Muscle layer of duodenum (tissue), 2 donors: ENCODE data around the gene SAYSD1.

ENCODE experiments used
- H3K27ac ChIP-seq: one replicate; pipeline ENCODE4 v1.7.0; 2013; ENCODE audit warnings: mild to moderate bottlenecking, low read length
- H3K27me3 ChIP-seq: one replicate; pipeline ENCODE4 v1.7.0; 2013; ENCODE audit warnings: low read depth, mild to moderate bottlenecking, control low read depth, low read length
- H3K36me3 ChIP-seq, 2 donors: one replicate each; pipeline ENCODE4 v1.7.0; 2013; ENCODE audit warnings: low read length in 2 of 2, control low read depth in 1 of 2, mild to moderate bottlenecking in 1 of 2; ENCODE audit not compliant: insufficient read depth in 2 of 2, control insufficient read depth in 1 of 2
- H3K4me1 ChIP-seq, 2 donors: one replicate each; pipeline ENCODE4 v1.7.0; 2013; ENCODE audit warnings: low read length in 2 of 2, mild to moderate bottlenecking in 2 of 2, control low read depth in 1 of 2, moderate library complexity in 1 of 2; ENCODE audit not compliant: insufficient read depth in 2 of 2, control insufficient read depth in 1 of 2
- H3K4me3 ChIP-seq, 2 donors: one replicate each; pipeline ENCODE4 v1.7.0; 2013; ENCODE audit warnings: low read length in 2 of 2, low read depth in 1 of 2, mild to moderate bottlenecking in 1 of 2
- H3K9me3 ChIP-seq, 2 donors: one replicate each; pipeline ENCODE4 v1.7.0; 2013; ENCODE audit warnings: low read length in 2 of 2, control low read depth in 1 of 2, mild to moderate bottlenecking in 1 of 2; ENCODE audit not compliant: control insufficient read depth in 1 of 2
- donor health status: healthy.

Gene SAYSD1, protein sequence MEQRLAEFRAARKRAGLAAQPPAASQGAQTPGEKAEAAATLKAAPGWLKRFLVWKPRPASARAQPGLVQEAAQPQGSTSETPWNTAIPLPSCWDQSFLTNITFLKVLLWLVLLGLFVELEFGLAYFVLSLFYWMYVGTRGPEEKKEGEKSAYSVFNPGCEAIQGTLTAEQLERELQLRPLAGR

GRCh38 chr6:39114704-39115599, at the start of gene SAYSD1:
Gene SAYSD1, minus strand, starts transcription at chr6:39115186. Its CDS starts 97 bp downstream, at chr6:39115089.
- H3K27me3 ChIP-seq, result no peaks in the 10 kb centered on the region
- no peaks in the 10 kb centered on the region for H3K9me3 ChIP-seq
- H3K36me3 ChIP-seq, result peaks cover 0 to 4% of the 10 kb centered on the region in 2 donors
- H3K4me3 ChIP-seq, result peak within 1 kb of the TSS; percentile 68 to 74
- peak within 1 kb of the TSS; percentile 93 for H3K27ac ChIP-seq
- peaks cover 7 to 8% of the 10 kb centered on the region in 2 donors for H3K4me1 ChIP-seq

- H3K9me3 ChIP-seq, result no peaks in the 10 kb centered on the region
- no peaks in the 10 kb centered on the region for H3K4me1 ChIP-seq
- no peaks in the 10 kb centered on the region for H3K36me3 ChIP-seq
- no peak overlapping the region for H3K27ac ChIP-seq
- H3K4me3 ChIP-seq, result no peak overlapping the region
- no peaks in the 10 kb centered on the region for H3K27me3 ChIP-seq
Observed at GRCh38 chr6:39157511-39157910, 42.5 kb upstream of the SAYSD1 start.

GRCh38 chr6:39156801-39157200, 41.8 kb upstream of the SAYSD1 start:
- Histone ChIP-seq H3K4me3 (no peak overlapping the region), H3K4me1 (no peaks in the 10 kb centered on the region), H3K9me3 (no peaks in the 10 kb centered on the region), H3K27me3 (no peaks in the 10 kb centered on the region), H3K36me3 (no peaks in the 10 kb centered on the region), H3K27ac (no peak overlapping the region)

- no peak overlapping the region for H3K4me3 ChIP-seq
- H3K27me3 ChIP-seq, result no peaks in the 10 kb centered on the region
Observed at GRCh38 chr6:39154705-39155104, 39.7 kb upstream of the SAYSD1 start.

DNA sequence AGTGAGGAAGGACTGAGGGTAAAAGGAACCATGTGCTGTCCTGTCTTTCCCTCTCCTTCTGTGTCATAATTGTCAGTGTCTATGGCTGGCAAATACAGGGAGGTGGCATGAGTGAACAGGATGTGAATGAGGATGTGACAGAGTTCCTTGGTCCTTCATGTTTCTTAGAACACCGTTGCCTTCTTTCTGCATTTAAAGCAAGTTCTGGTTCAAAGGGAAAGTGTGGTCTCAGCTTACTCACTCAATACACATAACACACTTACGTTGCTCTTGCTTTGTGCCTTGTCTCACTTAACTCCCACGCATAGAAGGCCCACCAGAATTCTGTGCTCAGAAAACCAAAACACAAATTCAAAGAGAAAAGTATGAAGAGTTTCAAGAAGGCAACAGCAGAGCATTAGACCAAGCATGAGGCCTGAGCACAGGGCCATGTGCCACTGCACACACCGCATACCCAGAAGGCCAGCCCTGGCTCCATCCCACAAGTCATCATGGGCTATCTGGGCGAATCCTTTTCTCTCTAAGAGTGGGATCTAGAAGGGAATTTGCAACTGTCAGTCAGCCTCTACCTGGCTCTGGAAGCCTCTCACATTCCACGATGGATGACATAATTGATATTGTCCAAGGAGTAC, 38.9 kb upstream of the SAYSD1 start:
- Histone ChIP-seq H3K27ac (no peak overlapping the region), H3K9me3 (no peaks in the 10 kb centered on the region), H3K27me3 (no peaks in the 10 kb centered on the region), H3K36me3 (no peaks in the 10 kb centered on the region), H3K4me3 (no peak overlapping the region), H3K4me1 (no peaks in the 10 kb centered on the region)

More at GRCh38 chr6:39154705-39155104, 39.7 kb upstream of the SAYSD1 start:
- H3K36me3 ChIP-seq, result no peaks in the 10 kb centered on the region
- no peaks in the 10 kb centered on the region for H3K4me1 ChIP-seq
- no peak overlapping the region for H3K27ac ChIP-seq
- H3K9me3 ChIP-seq, result no peaks in the 10 kb centered on the region

DNA sequence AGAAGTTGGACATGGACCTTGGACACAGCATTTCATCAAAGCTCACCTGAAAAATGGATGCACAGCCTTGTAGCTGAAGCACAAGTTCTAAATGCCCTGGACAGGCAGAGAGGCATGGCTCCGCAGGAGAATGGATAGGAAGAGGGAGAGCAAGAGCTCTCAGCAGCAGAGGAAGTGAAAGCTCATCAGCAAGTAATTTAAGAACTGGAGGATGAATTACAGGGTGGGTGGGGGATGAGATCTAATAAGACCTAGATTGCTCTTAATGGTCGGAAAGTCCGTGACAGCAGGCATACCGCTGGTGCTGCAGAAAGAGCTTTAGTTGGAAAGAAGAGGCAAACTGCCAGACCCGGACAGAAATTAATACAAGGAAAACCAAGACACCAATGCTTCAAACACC, 37.3 kb upstream of the SAYSD1 start:
- H3K9me3 ChIP-seq, result no peaks in the 10 kb centered on the region
- H3K36me3 ChIP-seq, result no peaks in the 10 kb centered on the region
- no peak overlapping the region for H3K4me3 ChIP-seq
- no peak overlapping the region for H3K27ac ChIP-seq
- H3K4me1 ChIP-seq, result no peaks in the 10 kb centered on the region
- no peaks in the 10 kb centered on the region for H3K27me3 ChIP-seq

GRCh38 chr6:39151211-39151610, 36.2 kb upstream of the SAYSD1 start:
- no peaks in the 10 kb centered on the region for H3K36me3 ChIP-seq
- H3K27ac ChIP-seq, result no peak overlapping the region
- H3K4me3 ChIP-seq, result no peak overlapping the region
- H3K4me1 ChIP-seq, result no peaks in the 10 kb centered on the region
- no peaks in the 10 kb centered on the region for H3K9me3 ChIP-seq
- H3K27me3 ChIP-seq, result no peaks in the 10 kb centered on the region

GRCh38 chr6:39144481-39145173, 29.6 kb upstream of the SAYSD1 start:
- Histone ChIP-seq H3K4me3 (no peak overlapping the region), H3K36me3 (no peaks in the 10 kb centered on the region), H3K27ac (no peak overlapping the region), H3K4me1 (peaks cover 0 to 6% of the 10 kb centered on the region in 2 donors), H3K27me3 (no peaks in the 10 kb centered on the region), H3K9me3 (peaks cover 0 to 4% of the 10 kb centered on the region in 2 donors)

DNA sequence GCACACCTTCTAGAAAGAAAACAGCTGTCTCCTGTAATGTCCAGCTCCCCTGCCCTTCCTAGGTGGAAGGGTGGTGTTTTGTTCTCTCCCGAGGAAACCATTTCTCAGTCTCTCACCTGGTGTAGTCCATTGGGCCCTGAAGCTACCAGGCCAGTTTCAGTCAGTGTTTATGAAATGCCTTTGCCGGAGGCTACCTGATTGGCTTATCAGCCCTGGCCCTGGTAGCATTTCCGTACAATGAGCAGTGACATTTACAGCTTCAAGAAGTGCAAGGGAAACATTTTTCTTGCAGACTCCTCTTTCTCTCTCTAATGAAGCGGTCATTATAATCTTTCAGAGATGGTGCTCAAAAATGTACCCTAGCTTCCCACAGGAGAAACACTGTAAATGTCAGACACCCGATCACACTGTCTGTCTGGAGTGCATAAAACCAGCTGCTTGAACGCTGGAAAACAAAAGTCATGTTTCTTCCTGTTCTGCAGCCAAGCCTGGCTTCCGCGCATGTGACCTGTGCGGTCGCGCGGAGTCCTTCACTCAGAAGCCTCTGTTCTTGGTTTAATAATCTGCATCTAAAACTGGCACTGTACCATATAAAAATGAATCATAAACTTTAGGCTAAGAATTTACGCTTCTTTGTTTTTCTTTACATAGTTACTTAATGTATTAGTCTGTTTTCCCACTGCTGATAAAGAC, 28.4 kb upstream of the SAYSD1 start:
- Histone ChIP-seq H3K4me1 (peaks cover 0 to 6% of the 10 kb centered on the region in 2 donors), H3K27ac (no peak overlapping the region), H3K4me3 (no peak overlapping the region), H3K36me3 (no peaks in the 10 kb centered on the region), H3K27me3 (no peaks in the 10 kb centered on the region), H3K9me3 (peaks cover 3 to 9% of the 10 kb centered on the region in 2 donors)

GRCh38 chr6:39140556-39141167, 25.7 kb upstream of the SAYSD1 start:
- Histone ChIP-seq H3K36me3 (no peaks in the 10 kb centered on the region), H3K4me1 (peaks cover 0 to 6% of the 10 kb centered on the region in 2 donors), H3K4me3 (no peak overlapping the region), H3K9me3 (peaks cover 3 to 14% of the 10 kb centered on the region in 2 donors), H3K27me3 (no peaks in the 10 kb centered on the region), H3K27ac (no peak overlapping the region)
